Right cardiac atrium (tissue), 5 donors: ENCODE data around the gene OVCA2. TPM values are rescaled to one million over a fixed set of nuclear protein-coding genes. Genes with fewer than 3 reads are reported as not detected.
A peak's percentile ranks its signal among the peaks of the same experiment; 100 is the strongest.

Experiments used
- ATAC-seq, 2 donors: fragments of 200-7000 bp; cut with Tn5 transposase; one replicate each; pipeline versions ENCODE4 v1.8.0 to v1.9.1; 2020; ENCODE audit warnings: moderate library complexity in 2 of 2, mild to moderate bottlenecking in 1 of 2
- DNase-seq, 3 donors: peaks; one replicate each; pipeline ENCODE4 v3.0.0-alpha.2; 2020
- H3K27ac ChIP-seq: one replicate; pipeline ENCODE4 v1.5.1; 2013; ENCODE audit warnings: mild to moderate bottlenecking, low read length, control low read depth, moderate library complexity
- H3K27me3 ChIP-seq: one replicate; pipeline ENCODE4 v1.6.1; 2013; ENCODE audit not compliant: control insufficient read depth, insufficient read depth
- H3K4me1 ChIP-seq: one replicate; pipeline ENCODE4 v1.6.1; 2013; ENCODE audit warnings: low read length; ENCODE audit not compliant: control insufficient read depth, insufficient read depth
- H3K4me3 ChIP-seq: one replicate; pipeline ENCODE4 v1.5.1; 2013; ENCODE audit warnings: low read length, control low read depth
- H3K9me3 ChIP-seq: one replicate; pipeline ENCODE4 v1.6.1; 2013; ENCODE audit warnings: low read length; ENCODE audit not compliant: control insufficient read depth
- WGBS: extraction: QIAGEN DNeasy Blood & Tissue Kit; methylation state at CpG from one replicate; pipeline ENCODE4 v1.1.7; 2013; 5-methylcytosine and 5-hydroxymethylcytosine counted together
- intact Hi-C, 4 donors: fragments of 100-400 bp; cut with DNase I; formaldehyde crosslinking; loops; one replicate each; pipeline versions ENCODE4 v1.11.0 to v1.14.0; 2022 to 2023
- polyA plus RNA-seq: library from polyadenylated mRNA; stranded (reverse); fragments of 200-250 nt; gene quantifications from one replicate; pipeline ENCODE4 v1.2.3, GENCODE V29; 2013
- total RNA-seq, 4 donors: library from RNA; stranded (reverse); fragmentation: NEBNext Ultra II Directional; extraction: Animal tissue kit (Norgen Biotek cat#: 25700); gene quantifications; one replicate each; pipeline ENCODE4 v1.2.1, GENCODE V29; 2021
- donor health status: healthy with polysubstance abuse.
- donor health status: DM: no; HTN: yes; CAD: no.
- donor health status: DM: no; HTN: no; CAD: no.
- donor health status: DM: no; HTN: yes; CAD: no; lungs with severe emphysema.
- donor health status: DM: yes; HTN: yes; CAD: no.

OVCA2 gene
- total and polyA plus RNA-seq, 5 donors, result 15.3 to 35.6 (median 22.1) TPM

DNA sequence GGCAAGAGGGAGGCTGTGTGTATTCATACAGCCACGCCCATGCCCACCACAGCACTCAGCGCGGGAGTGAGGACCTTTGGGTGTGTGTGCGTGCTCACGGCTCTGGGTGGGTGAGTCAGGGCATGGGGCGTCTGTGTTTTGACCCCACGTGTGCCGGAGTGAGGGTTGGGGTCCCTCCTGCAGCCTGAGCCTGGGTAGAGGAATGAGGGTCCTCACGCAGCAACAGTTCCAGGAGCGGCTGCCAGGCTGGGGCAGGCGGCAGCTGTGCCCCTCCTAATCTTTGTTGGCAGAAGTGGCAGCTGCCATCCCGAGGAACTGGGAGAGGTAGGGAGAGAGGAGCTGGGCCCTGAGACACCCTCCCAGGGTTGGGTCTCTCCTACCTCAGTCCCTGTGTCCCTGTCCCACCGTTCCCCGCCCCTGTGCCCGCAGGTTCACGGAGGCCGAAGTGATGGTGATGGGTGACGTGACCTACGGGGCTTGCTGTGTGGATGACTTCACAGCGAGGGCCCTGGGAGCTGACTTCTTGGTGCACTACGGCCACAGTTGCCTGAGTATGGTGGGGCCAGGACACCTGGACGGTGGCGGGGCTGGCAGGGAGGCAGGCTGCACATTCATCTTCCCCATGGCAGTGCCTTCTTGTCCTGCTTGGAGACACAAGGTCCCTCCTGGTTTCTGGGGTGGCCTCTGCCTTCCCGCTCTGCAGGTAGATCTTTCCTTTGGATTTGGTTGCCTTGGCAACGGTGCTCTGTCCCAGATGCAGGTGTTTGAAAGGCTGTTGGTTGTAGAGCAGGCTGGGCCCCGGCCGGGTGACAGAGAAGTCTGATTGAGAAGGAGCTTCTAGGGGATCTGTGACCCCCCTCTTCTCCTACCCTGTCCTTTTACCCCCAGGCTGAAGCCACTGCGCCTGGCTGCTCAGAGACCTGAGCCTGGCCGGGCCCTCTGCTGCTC lies 6.0 kb upstream of the OVCA2 start:
- Histone ChIP-seq H3K27ac (no peak overlapping the region), H3K9me3 (no peaks in the 10 kb centered on the region), H3K27me3 (no peaks in the 10 kb centered on the region), H3K4me3 (no peak overlapping the region), H3K4me1 (peaks cover 2% of the 10 kb centered on the region)
- DNase-seq, result peak in 2 of 3 donors; percentile 43 to 56
- no peak for ATAC-seq
- 89% methylated on average over 29 of the region's 29 CpGs for WGBS
- intact Hi-C loops, result no loop called here

DNA sequence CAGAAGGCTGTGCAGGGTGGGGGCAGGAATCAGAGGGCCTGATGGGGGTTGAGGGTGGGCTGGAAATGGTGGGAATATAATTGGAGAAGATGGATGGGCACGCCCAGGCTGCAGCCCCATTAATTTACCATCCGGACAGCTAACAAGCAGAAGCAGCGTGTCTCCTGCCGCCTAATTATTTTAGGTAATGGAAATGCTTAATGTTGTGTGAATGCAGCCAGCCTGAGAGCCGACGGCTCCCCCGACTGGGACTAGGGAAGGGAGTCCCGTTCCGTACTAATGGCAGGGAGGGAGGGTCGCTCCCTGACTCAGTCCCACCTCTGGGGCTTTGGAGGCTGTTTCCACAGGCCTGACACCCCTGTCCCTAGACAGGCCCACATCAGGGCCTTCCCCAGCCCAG lies 4.7 kb upstream of the OVCA2 start:
- WGBS, result 92% methylated on average over 10 of the region's 10 CpGs
- Histone ChIP-seq H3K4me1 (no peaks in the 10 kb centered on the region), H3K9me3 (no peaks in the 10 kb centered on the region), H3K27me3 (no peaks in the 10 kb centered on the region), H3K27ac (no peak overlapping the region), H3K4me3 (no peak overlapping the region)
- ATAC-seq, result no peak
- intact Hi-C loops, result no loop called here
- peak in 2 of 3 donors; percentile 38 to 40 for DNase-seq

DNA sequence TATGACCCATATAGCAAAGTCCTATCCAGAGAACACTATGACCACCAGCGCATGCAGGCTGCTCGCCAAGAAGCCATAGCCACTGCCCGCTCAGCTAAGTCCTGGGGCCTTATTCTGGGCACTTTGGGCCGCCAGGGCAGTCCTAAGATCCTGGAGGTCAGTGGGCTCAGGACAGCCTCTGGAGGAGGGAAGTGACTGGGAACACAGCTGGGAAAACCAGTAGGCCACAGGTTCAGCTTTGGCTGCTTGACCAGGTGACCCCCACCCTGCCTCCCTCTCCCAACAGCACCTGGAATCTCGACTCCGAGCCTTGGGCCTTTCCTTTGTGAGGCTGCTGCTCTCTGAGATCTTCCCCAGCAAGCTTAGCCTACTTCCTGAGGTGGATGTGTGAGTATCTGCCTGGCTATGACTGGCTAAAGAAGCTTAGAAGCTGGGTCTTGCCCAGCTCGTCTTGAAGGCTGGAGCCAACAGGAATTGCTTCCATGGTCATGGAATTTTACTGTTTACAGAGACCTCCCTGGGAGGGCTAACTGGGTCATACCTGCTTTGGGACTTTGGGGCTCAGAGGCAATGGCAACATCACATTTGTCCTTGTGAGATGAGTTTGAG lies 1.5 kb upstream of the OVCA2 start:
- DNase-seq (peak in 2 of 3 donors; percentile 47 to 63), ATAC-seq (no peak)
- Histone ChIP-seq H3K4me1 (no peaks in the 10 kb centered on the region), H3K9me3 (no peaks in the 10 kb centered on the region), H3K27ac (no peak overlapping the region), H3K27me3 (no peaks in the 10 kb centered on the region), H3K4me3 (no peak overlapping the region)
- 82% methylated on average over 7 of the region's 7 CpGs for WGBS
- intact Hi-C loops, result loop anchor here in 2 of 4 donors (10.0 kb wide), 1 partner anchor 366 kb away; no protein-coding TSS in a partner anchor

DNA sequence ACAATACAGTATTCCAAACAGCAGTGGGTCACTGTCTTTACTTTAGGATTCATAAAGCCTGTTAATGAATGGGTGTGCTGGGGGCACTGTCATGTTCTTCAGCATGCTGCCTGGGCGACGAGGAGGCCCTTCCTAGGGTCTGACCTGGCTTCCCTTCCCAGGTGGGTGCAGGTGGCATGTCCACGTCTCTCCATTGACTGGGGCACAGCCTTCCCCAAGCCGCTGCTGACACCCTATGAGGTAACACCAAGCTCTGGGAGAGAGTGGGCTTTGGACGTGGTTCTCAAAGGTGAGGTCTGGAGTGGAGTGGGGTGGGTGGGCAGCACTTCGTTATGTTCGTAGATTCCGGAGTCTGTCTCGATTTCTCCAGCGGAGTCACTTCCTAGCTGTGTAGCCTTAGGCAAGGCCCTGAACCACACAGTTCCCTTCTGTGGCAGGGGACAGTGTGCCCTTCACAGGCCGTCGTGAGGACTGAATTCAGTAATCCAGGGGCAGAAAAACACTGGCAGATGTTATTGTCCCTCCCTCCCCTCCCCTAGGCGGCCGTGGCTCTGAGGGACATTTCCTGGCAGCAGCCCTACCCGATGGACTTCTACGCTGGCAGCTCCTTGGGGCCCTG lies 771 bp upstream of the OVCA2 start:
- H3K27me3 ChIP-seq, result no peaks in the 10 kb centered on the region
- H3K4me3 ChIP-seq, result peak overlapping the region; percentile 61
- H3K27ac ChIP-seq, result peak overlapping the region; percentile 40
- H3K9me3 ChIP-seq, result no peaks in the 10 kb centered on the region
- WGBS, result 43% methylated on average over 16 of the region's 16 CpGs
- ATAC-seq (peak in 1 of 2 donors; percentile 0), DNase-seq (peak in 1 of 3 donors; percentile 49)
- intact Hi-C loops, result loop anchor here in 2 of 4 donors (10.0 kb wide), 1 partner anchor 366 kb away; no protein-coding TSS in a partner anchor
- no peaks in the 10 kb centered on the region for H3K4me1 ChIP-seq

DNA sequence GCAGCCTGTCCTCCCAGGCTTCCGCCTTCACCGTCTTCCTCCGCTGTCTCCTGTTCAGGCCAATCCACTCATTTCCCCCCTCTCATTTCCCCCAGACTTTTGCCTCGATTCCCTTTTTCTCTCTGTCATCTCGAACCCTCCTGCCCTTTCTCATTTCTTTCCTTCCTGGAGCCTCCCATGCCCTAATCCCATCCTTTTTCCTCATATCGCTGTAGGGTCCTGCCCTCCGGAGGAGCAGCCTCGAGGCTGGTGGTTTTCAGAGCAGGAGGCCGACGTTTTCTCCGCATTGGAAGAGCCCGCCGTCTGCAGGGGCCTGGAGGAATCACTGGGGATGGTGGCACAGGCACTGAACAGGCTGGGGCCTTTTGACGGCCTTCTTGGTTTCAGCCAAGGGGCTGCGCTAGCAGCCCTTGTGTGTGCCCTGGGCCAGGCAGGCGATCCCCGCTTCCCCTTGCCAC lies 597 bp downstream of the OVCA2 start:
- ATAC-seq (peak; percentile 3 to 8), DNase-seq (peak in 1 of 3 donors; percentile 62)
- WGBS, result 16% methylated on average over 17 of the region's 17 CpGs
- H3K4me3 ChIP-seq, result peak overlapping the region; percentile 61
- intact Hi-C loops, result loop anchor here in 2 of 4 donors (10.0 kb wide), 1 partner anchor 368 kb away; no protein-coding TSS in a partner anchor
- H3K27me3 ChIP-seq, result no peaks in the 10 kb centered on the region
- H3K9me3 ChIP-seq, result no peaks in the 10 kb centered on the region
- H3K27ac ChIP-seq, result peak overlapping the region; percentile 83
- no peaks in the 10 kb centered on the region for H3K4me1 ChIP-seq

DNA sequence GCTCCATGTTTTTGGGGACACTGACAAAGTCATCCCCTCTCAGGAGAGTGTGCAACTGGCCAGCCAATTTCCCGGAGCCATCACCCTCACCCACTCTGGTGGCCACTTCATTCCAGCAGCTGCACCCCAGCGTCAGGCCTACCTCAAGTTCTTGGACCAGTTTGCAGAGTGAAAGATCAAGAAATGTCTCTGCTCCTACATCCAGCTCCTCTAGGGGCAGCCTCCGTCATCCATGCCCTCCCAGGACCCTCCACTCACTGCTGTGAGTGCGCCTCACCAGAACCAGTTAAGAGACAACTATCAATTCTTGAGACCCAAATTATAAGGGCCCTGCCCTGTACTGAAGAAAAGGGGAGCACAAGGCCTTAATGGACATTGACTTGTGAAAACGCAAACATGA lies 1.1 kb downstream of the OVCA2 start:
- ATAC-seq, result no peak
- no peak overlapping the region for H3K4me3 ChIP-seq
- H3K27me3 ChIP-seq, result no peaks in the 10 kb centered on the region
- H3K27ac ChIP-seq, result no peak overlapping the region
- H3K4me1 ChIP-seq, result no peaks in the 10 kb centered on the region
- no peaks in the 10 kb centered on the region for H3K9me3 ChIP-seq
- intact Hi-C loops, result loop anchor here in 2 of 4 donors (10.0 kb wide), 1 partner anchor 368 kb away; no protein-coding TSS in a partner anchor
- WGBS, result 78% methylated on average over 5 of the region's 5 CpGs
- no peak for DNase-seq

DNA sequence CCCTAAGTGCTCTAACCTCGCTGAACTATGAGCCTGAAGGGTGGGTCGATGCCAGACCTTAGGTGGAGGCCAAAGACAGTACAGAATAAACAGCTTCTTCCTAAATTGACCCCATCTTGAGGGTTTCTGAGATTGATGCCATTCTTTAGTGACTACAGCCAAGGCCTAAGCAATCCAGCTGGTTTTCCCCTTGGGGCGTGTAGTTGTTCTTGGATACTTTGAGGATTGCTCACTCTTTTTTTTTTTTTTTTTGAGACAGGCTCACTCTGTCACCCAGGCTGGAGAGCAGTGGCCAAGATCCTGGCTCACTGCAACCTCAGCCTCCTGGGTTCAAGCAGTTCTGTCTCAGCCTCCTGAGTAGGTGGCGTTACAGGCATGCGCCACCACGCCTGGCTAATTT lies 2.0 kb downstream of the OVCA2 start:
- Histone ChIP-seq H3K27ac (no peak overlapping the region), H3K4me1 (no peaks in the 10 kb centered on the region), H3K4me3 (no peak overlapping the region), H3K27me3 (no peaks in the 10 kb centered on the region), H3K9me3 (no peaks in the 10 kb centered on the region)
- DNase-seq (peak in 1 of 3 donors; percentile 22), ATAC-seq (no peak)
- 87% methylated on average over 6 of the region's 6 CpGs for WGBS
- intact Hi-C loops, result loop anchor here in 2 of 4 donors (10.0 kb wide), 1 partner anchor 369 kb away; no protein-coding TSS in a partner anchor

DNA sequence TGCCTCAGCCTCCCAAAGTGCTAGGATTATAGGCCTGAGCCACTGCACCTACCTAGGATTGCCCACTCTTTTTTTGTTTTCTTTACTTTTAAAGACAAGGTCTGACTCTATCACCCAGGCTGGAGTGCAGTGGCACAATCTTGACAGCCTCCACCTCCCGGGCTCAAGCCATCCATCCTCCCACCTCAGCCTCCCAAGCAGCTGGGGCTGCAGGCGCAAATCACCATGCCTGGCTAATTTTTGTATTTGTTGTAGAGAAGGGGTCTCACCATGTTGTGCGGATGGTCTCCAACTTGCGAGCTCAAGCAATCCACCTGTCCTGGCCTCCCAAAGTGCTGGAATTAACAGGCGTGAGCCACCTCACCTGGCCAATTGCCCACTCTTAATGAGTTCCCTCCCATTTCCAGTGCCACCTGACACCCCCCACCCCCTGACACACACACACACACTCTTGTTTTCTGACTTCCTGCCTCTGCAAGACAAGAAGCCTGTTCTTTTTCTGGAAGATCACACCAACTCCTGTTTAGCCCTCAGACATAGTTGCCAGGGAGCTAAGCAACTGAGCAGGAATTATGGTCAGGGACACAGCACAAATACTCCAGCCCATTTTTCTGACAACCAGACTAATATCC lies 2.6 kb downstream of the OVCA2 start:
- H3K27ac ChIP-seq, result no peak overlapping the region
- WGBS, result 93% methylated on average over 5 of the region's 5 CpGs
- intact Hi-C loops, result loop anchor here in 2 of 4 donors (10.0 kb wide), 1 partner anchor 370 kb away; no protein-coding TSS in a partner anchor

DNA sequence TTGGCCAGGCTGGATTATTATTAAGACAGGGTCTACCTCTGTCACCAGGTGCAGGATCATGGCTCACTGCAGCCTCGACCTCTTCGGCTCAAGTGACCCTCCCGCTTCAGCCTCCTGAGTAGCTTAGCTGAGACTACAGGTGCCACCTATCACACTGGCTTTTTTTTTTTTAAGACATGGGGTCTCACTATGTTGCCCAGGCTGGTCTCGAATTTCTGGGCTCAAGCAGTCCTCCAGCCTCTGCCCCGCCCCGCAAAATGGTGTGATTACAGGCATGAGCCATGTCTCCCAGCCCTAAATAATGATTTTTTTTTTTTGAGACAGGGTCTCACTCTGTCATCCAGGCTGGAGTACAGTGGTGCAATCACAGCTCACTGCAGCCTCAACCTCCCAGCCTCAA lies 5.8 kb downstream of the OVCA2 start:
- Histone ChIP-seq H3K27me3 (no peaks in the 10 kb centered on the region), H3K27ac (no peak overlapping the region), H3K4me1 (peaks cover 2% of the 10 kb centered on the region), H3K9me3 (no peaks in the 10 kb centered on the region), H3K4me3 (no peak overlapping the region)
- DNase-seq (no peak), ATAC-seq (no peak)
- intact Hi-C loops, result loop anchor here in 2 of 4 donors (10.0 kb wide), 1 partner anchor 373 kb away; no protein-coding TSS in a partner anchor
- 94% methylated on average over 6 of the region's 6 CpGs for WGBS

More for the DNA sequence above, 2.6 kb downstream of the OVCA2 start:
- peak in 1 of 3 donors; percentile 24 for DNase-seq
- H3K9me3 ChIP-seq, result no peaks in the 10 kb centered on the region
- H3K4me1 ChIP-seq, result peaks cover 2% of the 10 kb centered on the region
- no peaks in the 10 kb centered on the region for H3K27me3 ChIP-seq
- no peak overlapping the region for H3K4me3 ChIP-seq
- no peak for ATAC-seq

DNA sequence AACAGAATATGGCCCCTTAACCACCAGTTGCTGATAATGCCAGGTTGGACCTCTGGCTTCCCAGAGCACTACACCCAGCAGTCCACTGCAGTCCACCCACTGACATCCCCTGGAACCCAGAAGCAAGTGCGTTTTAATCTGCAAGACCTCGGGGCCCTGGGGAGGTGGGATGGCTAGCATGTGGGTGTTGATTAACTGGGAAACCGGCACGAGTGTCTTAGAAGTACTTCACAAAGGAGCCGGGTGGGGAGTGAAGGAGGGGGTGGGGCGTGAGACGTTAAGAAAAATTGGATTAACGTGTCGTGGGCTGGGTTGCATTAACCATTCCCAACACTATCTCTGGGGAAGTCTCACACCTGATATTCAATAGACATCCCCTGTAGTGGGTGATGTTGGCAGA lies 7.0 kb downstream of the OVCA2 start:
- ATAC-seq, result no peak
- Histone ChIP-seq H3K4me3 (no peak overlapping the region), H3K9me3 (no peaks in the 10 kb centered on the region), H3K27me3 (no peaks in the 10 kb centered on the region), H3K27ac (no peak overlapping the region), H3K4me1 (peaks cover 2% of the 10 kb centered on the region)
- no peak for DNase-seq
- WGBS, result 12% methylated on average over 9 of the region's 9 CpGs
- intact Hi-C loops, result loop anchor here in 2 of 4 donors (10.0 kb wide), 1 partner anchor 374 kb away; no protein-coding TSS in a partner anchor
